RCC 7860 (cell line): ENCODE data around the gene GEMIN8.

Source experiments
- DNase-seq: peaks from one replicate; pipeline ENCODE4 v3.0.0-alpha.2; 2015; ENCODE audit warnings: low spot score
- FAIRE-seq: peaks from 2 replicates; lab custom pipeline; 2012; peaks lifted over from hg19 to GRCh38; lab: Jason Lieb, UNC

GEMIN8 gene

GRCh38 chrX:14029425-14030173, at the start of gene GEMIN8:
Gene GEMIN8, minus strand, starts transcription at chrX:14029892. Its CDS starts 8,414 bp downstream, at chrX:14021478.
- peak; percentile 74 for FAIRE-seq
- DNase-seq, result peak; percentile 67

DNA sequence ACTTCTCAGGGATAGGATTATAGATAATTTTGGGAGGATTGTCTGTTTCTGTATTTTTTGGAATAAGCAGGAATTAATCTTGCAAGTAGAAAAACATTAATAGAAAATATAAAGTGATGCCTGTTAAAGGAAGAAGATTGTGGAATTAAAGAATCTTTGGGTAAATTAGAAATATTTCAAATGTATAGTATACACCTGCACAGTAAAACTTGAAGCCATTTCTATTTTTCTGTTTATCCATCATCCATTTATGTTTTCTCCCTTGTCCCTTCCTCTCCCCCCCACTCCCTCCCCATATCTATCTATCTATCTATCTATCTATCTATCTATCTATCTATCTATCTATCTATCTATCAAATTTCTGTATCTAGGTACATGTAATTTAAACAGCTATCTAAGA, 46.9 kb upstream of the GEMIN8 start:
- no peak for DNase-seq
- no peak for FAIRE-seq

- no peak for FAIRE-seq
Observed at GRCh38 chrX:14073556-14073955, 43.9 kb upstream of the GEMIN8 start.

DNA sequence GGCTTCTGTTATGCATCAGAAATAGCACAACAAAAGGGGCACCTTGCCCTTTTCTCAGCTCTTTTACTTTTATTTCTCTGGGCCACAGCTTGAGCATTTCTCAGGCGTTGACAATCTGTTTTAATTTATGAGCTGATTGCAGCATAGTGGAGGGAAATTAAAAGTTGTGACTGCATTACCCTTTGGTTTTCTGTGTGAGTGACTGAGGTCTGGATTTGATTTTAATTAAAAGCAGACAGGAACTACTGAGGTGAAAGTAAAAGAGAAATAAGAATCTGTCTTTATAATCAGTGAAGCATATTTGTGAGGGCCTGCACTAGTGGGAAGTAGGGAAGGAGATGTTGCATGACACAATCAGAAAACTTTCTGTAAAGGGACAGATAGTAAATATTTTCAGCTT, 43.4 kb upstream of the GEMIN8 start:
- DNase-seq (no peak), FAIRE-seq (no peak)

More at GRCh38 chrX:14073556-14073955, 43.9 kb upstream of the GEMIN8 start:
- DNase-seq, result no peak

GRCh38 chrX:14065800-14066199, 36.1 kb upstream of the GEMIN8 start:
- FAIRE-seq (no peak), DNase-seq (no peak)

- no peak for FAIRE-seq
- DNase-seq, result peak; percentile 11
Observed at GRCh38 chrX:14064626-14065432, 35.1 kb upstream of the GEMIN8 start.

GRCh38 chrX:14062524-14062923, 32.8 kb upstream of the GEMIN8 start:
- DNase-seq (no peak), FAIRE-seq (no peak)

DNA sequence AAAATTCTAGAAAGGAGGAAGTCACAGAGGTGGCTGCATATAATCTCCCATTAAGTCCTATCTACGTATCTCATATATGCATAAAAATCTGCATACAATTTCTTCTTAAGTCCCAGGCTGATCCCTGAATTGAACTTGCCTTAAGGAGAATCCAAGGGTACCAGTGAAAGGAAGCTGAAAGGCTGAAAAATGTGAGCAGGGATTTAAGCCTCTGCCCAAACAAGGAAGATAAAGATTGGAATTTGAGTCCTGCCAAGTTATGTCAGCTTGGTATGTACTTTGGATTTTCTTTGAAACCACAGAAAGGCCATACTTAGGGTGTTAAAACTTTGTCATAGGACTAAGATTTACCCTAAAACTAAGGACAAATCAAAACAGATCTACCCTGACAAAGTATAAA, 26.5 kb upstream of the GEMIN8 start:
- DNase-seq (no peak), FAIRE-seq (no peak)

DNA sequence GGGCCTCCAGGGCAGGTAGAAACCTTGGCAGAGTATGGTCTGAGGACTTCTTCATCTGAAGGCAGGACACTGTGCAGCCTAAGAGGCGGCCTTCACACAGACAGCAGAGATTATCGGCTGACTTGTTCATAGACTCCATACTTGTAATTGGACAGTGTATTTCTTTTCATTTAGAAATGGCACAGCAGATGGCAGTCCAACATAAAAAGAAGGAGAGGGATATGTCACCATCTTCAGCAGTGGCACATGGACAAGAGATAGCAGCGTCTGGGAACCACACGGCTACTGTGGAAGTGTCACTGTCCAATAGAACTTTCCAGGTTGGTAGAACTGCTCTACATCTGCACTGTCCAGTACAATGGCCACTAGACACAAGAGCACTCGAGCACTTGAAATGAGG, 21.7 kb upstream of the GEMIN8 start:
- DNase-seq (no peak), FAIRE-seq (no peak)

DNA sequence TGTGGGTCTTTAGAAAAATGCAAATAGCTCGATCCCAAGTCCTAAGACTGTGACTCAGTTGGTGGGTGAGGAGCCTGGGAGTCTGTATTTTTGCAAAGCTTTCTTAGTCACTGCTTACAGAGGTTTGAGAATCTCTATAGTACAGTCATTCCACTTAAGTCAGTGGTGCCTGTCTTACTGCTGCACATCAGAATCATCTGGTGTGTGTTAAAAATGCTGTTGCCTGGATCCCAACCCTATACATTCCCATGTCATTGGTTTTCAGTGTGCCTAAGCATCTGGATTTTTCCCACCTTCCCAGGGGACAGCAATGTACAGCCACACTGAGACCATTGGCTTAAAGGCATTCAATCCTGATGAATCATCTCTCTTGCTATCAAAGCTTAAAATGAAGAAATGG, 21.0 kb upstream of the GEMIN8 start:
- DNase-seq (no peak), FAIRE-seq (no peak)

DNA sequence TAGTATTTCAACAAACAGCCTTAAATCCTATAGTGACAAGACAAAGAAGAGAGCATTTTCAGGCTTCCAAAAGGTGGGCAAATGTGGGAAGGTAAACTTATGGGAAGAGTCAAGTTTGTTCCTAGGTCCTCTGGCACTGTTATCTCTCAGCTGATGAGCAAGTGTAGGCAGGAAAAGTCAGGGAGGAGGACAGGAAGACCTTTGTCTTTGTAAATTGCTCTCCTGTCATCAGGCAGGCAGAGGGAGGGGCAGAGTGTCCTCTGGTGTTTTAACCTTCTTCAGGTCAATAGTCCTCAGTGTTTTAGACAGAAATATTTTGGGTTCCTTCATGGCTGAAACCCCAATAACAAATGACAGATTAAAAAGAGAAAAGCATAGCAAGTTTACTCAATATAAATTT, 13.5 kb upstream of the GEMIN8 start:
- DNase-seq (no peak), FAIRE-seq (no peak)

GRCh38 chrX:14039344-14039743, 9.7 kb upstream of the GEMIN8 start:
- DNase-seq (no peak), FAIRE-seq (peak; percentile 84)

DNA sequence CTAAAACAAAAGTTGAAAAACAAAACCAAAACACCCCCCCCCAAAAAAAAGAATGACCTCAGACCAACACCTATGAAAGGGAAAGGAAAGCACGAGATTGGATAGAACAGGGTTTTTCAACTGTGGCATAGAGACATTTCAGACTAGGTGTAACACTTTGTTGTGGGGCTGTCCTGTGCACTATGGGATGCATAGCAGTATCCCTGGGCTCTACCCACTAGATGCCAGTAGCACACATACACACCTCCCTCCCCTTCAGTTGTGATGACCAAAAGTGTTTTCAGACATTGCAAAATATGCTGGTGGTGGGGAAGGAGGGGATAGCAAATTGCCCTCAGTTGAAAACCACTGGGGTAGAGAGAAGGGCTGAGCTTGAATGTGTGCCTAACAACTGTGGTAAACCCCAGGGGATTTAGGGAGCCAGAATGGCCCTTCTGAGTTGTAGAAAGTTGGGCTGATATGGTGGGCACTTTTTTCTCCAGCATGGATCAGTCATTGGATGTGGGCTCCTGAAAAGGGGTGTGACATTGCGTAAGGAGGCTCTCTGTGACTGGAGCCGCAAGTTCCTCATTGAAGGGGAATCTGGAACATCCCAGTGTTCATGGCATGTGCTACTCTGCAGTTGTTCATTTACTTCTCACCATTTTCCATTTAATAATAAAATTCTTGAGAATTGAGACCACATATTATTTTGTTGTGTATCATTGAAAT, 8.8 kb upstream of the GEMIN8 start:
- FAIRE-seq (no peak), DNase-seq (no peak)

DNA sequence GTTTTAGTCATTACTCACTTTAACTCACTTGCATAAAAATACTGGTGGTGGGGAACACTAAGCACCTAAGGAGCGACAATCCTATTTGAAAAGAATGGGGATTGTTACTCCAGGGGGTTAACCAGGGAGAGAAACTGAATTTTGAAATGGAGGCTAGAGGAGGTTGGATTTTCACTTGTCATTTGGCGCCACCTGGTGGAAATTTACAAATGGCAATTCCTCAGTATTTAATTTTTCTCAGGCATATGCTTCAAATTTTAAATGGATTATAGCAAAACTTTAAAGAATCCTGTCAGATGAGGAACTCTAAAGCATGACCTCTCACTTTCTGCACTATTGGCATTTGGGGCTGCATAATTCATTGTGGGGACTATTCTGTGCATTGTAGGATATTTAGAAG, 2.7 kb upstream of the GEMIN8 start:
- no peak for DNase-seq

GRCh38 chrX:14030174-14030530, 460 bp upstream of the GEMIN8 start:
- FAIRE-seq, result no peak
- no peak for DNase-seq

More for the DNA sequence above, 2.7 kb upstream of the GEMIN8 start:
- peak; percentile 73 for FAIRE-seq

DNA sequence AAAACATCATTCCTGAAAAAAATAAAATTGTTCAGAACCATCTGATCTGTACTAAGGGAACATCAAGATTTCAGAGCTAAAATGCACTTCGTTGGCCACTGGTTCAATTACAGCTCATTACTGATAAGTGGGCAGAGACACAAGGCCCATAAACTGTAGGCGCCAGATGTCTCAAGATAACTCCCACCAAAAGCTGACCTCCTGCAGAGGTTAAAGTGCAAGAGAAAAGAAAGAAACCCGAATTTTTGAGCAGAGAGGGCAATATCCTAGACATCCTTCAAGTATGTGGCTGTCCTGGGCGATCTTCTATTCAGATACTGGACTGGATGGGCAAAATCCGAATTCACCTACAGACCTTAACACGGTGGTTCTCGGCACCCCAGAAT, 660 bp downstream of the GEMIN8 start:
- no peak for DNase-seq
- no peak for FAIRE-seq

DNA sequence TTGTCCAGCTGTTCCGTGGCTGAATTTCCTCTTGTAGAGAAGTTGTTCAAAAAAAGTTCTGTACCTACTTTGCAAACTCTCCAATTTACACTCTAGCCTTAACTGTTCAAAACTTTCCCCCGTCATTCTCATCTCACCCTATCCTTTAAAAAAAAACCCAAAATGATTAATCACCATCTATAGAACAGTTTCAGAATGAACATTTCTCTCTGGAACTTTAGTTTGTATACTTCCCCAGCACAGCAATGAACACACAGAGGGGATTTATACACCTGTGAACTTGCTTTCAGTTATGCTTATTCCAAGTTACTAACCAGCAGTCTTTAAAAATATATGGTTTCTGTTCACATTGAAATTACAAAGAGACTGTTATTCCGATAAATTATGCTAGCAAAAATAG, 1.2 kb downstream of the GEMIN8 start:
- FAIRE-seq, result no peak
- DNase-seq, result no peak

DNA sequence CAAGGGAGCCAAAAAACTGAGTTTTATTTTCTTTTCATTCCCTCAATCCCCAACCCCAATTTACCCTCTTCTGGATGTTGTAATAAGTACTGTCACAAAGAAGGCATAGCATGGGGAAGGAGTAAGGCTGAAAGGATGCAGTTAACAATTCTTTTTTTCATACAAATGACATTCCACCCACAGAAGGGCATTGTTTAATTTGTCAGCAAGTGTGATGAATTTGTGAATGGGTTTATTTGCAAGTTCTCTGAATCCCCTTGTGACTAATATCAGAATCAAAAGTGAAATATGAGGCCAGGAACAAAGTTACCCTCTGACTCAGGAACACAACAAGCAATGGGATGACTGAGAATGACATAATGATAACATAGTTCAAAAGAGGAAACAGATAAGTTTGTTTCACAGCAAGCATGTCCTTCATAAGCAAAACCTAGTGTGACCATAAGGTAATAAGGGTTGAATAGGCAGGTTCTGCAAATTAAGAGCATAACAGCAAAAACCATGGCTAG, 2.1 kb downstream of the GEMIN8 start:
- peak; percentile 42 for DNase-seq
- peak; percentile 16 for FAIRE-seq

GRCh38 chrX:14027036-14027435, 2.7 kb downstream of the GEMIN8 start:
- no peak for FAIRE-seq
- no peak for DNase-seq

DNA sequence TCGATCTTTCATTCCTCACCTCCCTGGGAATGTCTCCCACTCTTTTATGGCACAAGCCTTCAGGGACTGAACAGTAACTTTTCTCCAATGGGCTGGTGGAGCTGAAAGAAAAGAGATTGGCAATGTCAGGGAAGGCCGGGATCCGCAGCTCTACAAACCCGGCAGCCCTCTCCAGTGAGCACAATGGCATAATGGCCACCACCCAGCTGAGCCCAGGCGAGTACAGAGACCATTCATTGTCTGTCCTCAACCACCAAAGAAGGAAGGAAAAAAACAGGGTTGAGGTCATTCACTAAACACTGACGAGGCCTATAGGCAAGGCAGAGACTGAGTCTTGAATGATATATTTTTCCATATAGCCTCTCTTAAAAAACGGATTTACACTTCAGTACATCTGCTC, 3.6 kb downstream of the GEMIN8 start:
- FAIRE-seq, result no peak
- no peak for DNase-seq

GRCh38 chrX:14022019-14022418, 7.7 kb downstream of the GEMIN8 start:
- FAIRE-seq, result no peak

More at GRCh38 chrX:14022019-14022418, 7.7 kb downstream of the GEMIN8 start:
- no peak for DNase-seq
